ENCODE data around the gene SEMA3B. TPM values are rescaled to one million over a fixed set of nuclear protein-coding genes. Genes with fewer than 3 reads are reported as not detected.

The SEMA3B gene
- polyA plus RNA-seq, 3 donors, result 0.56 TPM; not detected in 2

GRCh38 chr3:50288387-50289007 is 19.6 kb downstream of the SEMA3B start:
- Histone ChIP-seq H3K36me3 (replicated peaks in 1 of 2; ENCODE audit: control insufficient read depth in 1 of 2, insufficient read depth in 2 of 2, low read length in 2 of 2) (peaks cover 34 to 41% of the 10 kb centered on the region in 2 donors), H3K4me3 (replicated peaks in 1 of 3; ENCODE audit: low read depth in 2 of 3, low read length in 3 of 3) (no peak overlapping the region), H3K27me3 (ENCODE audit: control insufficient read depth in 2 of 2, insufficient read depth in 2 of 2, low read length in 2 of 2) (no peaks in the 10 kb centered on the region), H4K20me1 (ENCODE audit: insufficient read depth, low read length) (no peaks in the 10 kb centered on the region), H3K4me2 (replicated peaks; ENCODE audit: extremely low read depth, low read length, poor library complexity, severe bottlenecking) (no peak overlapping the region), H3K79me2 (ENCODE audit: insufficient read depth, low read length) (peaks cover 18% of the 10 kb centered on the region), H3K4me1 (ENCODE audit: control insufficient read depth in 1 of 2, insufficient read depth in 2 of 2, low read length in 2 of 2) (peaks cover 16 to 22% of the 10 kb centered on the region in 2 donors), H3K9me3 (replicated peaks in 1 of 2; ENCODE audit: control insufficient read depth in 1 of 2, insufficient read depth in 1 of 2, low read length in 2 of 2) (no peaks in the 10 kb centered on the region), H3K27ac (ENCODE audit: low read depth in 1 of 2, low read length in 2 of 2) (no peak overlapping the region), H3K9ac (ENCODE audit: insufficient read depth, low read length, poor library complexity, severe bottlenecking) (no peak overlapping the region), H2AFZ (ENCODE audit: insufficient read depth, low read depth, low read length, poor library complexity, severe bottlenecking) (no peak overlapping the region)
- H3K4me1 Mint-ChIP-seq, result peaks cover 14% of the 10 kb centered on the region
- peaks cover 0 to 2% (median 1%) of the 10 kb centered on the region in 3 donors for H3K27me3 Mint-ChIP-seq (ENCODE audit: low read depth in 3 of 3)
- WGBS (ENCODE audit: insufficient coverage), result 99% methylated on average over 21 of the region's 23 CpGs
- intact Hi-C loops (cut with micrococcal nuclease), result no loop called here
- no peak overlapping the region for H3K4me3 Mint-ChIP-seq
- H3K9me3 Mint-ChIP-seq, result no peaks in the 10 kb centered on the region
- DNase-seq, result peak in 1 of 3 donors; percentile 4
- H3K27ac Mint-ChIP-seq, result peak overlapping the region in 1 of 7 donors; percentile 69
- peaks cover 23 to 34% of the 10 kb centered on the region in 2 donors for H3K36me3 Mint-ChIP-seq
- TF ChIP-seq CTCF (IDR thresholded peaks at IDR 0.05), result no peak

GRCh38 chr3:50289130-50289529 is 20.2 kb downstream of the SEMA3B start:
- Mint-ChIP-seq H3K4me3 (no peak overlapping the region), H3K27me3 (ENCODE audit: low read depth in 3 of 3) (peaks cover 0 to 2% (median 1%) of the 10 kb centered on the region in 3 donors), H3K9me3 (no peaks in the 10 kb centered on the region), H3K27ac (peak overlapping the region in 1 of 7 donors; percentile 55), H3K36me3 (peaks cover 23 to 34% of the 10 kb centered on the region in 2 donors), H3K4me1 (peaks cover 14% of the 10 kb centered on the region)
- Histone ChIP-seq H3K9me3 (replicated peaks in 1 of 2; ENCODE audit: control insufficient read depth in 1 of 2, insufficient read depth in 1 of 2, low read length in 2 of 2) (no peaks in the 10 kb centered on the region), H2AFZ (ENCODE audit: insufficient read depth, low read depth, low read length, poor library complexity, severe bottlenecking) (no peak overlapping the region), H3K4me3 (replicated peaks in 1 of 3; ENCODE audit: low read depth in 2 of 3, low read length in 3 of 3) (no peak overlapping the region), H3K4me2 (replicated peaks; ENCODE audit: extremely low read depth, low read length, poor library complexity, severe bottlenecking) (no peak overlapping the region), H3K27ac (ENCODE audit: low read depth in 1 of 2, low read length in 2 of 2) (no peak overlapping the region), H3K79me2 (ENCODE audit: insufficient read depth, low read length) (peaks cover 18% of the 10 kb centered on the region), H4K20me1 (ENCODE audit: insufficient read depth, low read length) (no peaks in the 10 kb centered on the region), H3K36me3 (replicated peaks in 1 of 2; ENCODE audit: control insufficient read depth in 1 of 2, insufficient read depth in 2 of 2, low read length in 2 of 2) (peaks cover 34 to 41% of the 10 kb centered on the region in 2 donors), H3K9ac (ENCODE audit: insufficient read depth, low read length, poor library complexity, severe bottlenecking) (no peak overlapping the region), H3K4me1 (ENCODE audit: control insufficient read depth in 1 of 2, insufficient read depth in 2 of 2, low read length in 2 of 2) (peaks cover 16 to 22% of the 10 kb centered on the region in 2 donors), H3K27me3 (ENCODE audit: control insufficient read depth in 2 of 2, insufficient read depth in 2 of 2, low read length in 2 of 2) (no peaks in the 10 kb centered on the region)
- intact Hi-C loops (cut with micrococcal nuclease), result no loop called here
- no peak for TF ChIP-seq CTCF (IDR thresholded peaks at IDR 0.05)
- DNase-seq, result peak in 1 of 3 donors; percentile 4
- no CpG with 5 or more reads among the region's 6 CpGs for WGBS (ENCODE audit: insufficient coverage)

Measured in CD14-positive monocyte (primary cell).